Uterus (tissue), 4 donors: ENCODE results near the gene ATF4. TPM values are rescaled to one million over a fixed set of nuclear protein-coding genes. Genes with fewer than 3 reads are reported as not detected.

Experiments
- DNase-seq, 2 donors: peaks; one replicate each; pipeline ENCODE4 v3.0.0-alpha.2; 2019 to 2020
- H3K27ac ChIP-seq, 2 donors: fragments of 200-600 bp; sonication (generic); 1 replicate in 1 of 2; 2 replicates in 1 of 2; pipeline ENCODE4 v1.5.1; 2016 to 2018
- H3K27me3 ChIP-seq, 2 donors: fragments of 200-600 bp; sonication (generic); one replicate each; pipeline ENCODE4 v1.5.1; 2018 to 2019; ENCODE audit warnings: control low read depth in 1 of 2
- H3K36me3 ChIP-seq, 2 donors: fragments of 200-600 bp; sonication (generic); one replicate each; pipeline ENCODE4 v1.5.1; 2019; ENCODE audit warnings: control low read depth in 1 of 2
- H3K4me1 ChIP-seq, 2 donors: fragments of 200-600 bp; sonication (generic); one replicate each; pipeline ENCODE4 v1.5.1; 2018 to 2019; ENCODE audit warnings: control low read depth in 1 of 2
- H3K4me3 ChIP-seq, 2 donors: fragments of 200-600 bp; sonication (generic); 1 replicate in 1 of 2; 2 replicates in 1 of 2; pipeline ENCODE4 v1.5.1; 2018 to 2019; ENCODE audit warnings: mild to moderate bottlenecking in 1 of 2
- H3K9me3 ChIP-seq, 2 donors: fragments of 200-600 bp; sonication (generic); one replicate each; pipeline ENCODE4 v1.5.1; 2019; ENCODE audit warnings: control low read depth in 1 of 2
- CTCF ChIP-seq, 4 experiments: fragments of 200-600 bp in 2 of 4; fragments of 450-650 bp in 2 of 4; sonication (generic) in 2 of 4; IDR thresholded peaks; one replicate each; pipeline ENCODE4 v1.5.1; 2016 to 2019; ENCODE audit warnings: antibody characterized with exemption in 4 of 4, mild to moderate bottlenecking in 2 of 4, moderate library complexity in 1 of 4
- POLR2A ChIP-seq, 2 donors: fragments of 450-650 bp; IDR thresholded peaks; one replicate each; pipeline ENCODE4 v1.6.1; 2016; ENCODE audit warnings: antibody characterized with exemption in 2 of 2, mild to moderate bottlenecking in 1 of 2, moderate library complexity in 1 of 2
- intact Hi-C: fragments of 100-400 bp; cut with DNase I; formaldehyde crosslinking; loops from one replicate; pipeline ENCODE4 v1.15.1; 2023; ENCODE audit warnings: low total_unique reads
- total RNA-seq, 4 donors: library from RNA; depleted of rRNA in 3 of 4; stranded (reverse); fragments of >200 nt in 3 of 4; gene quantifications; one replicate each; pipeline versions ENCODE4 v1.1.0 to v1.2.4, GENCODE V29; 2014 to 2023
- donor health status: DM: yes; HTN: yes; CAD: no.

Gene ATF4
- total RNA-seq, 4 donors from 2014 or later, result 105 to 351 (median 293) TPM

- peaks cover 0 to 12% of the 10 kb centered on the region in 2 donors for H3K4me1 ChIP-seq
- H3K36me3 ChIP-seq, result no peaks in the 10 kb centered on the region
- no peak overlapping the region for H3K4me3 ChIP-seq
- H3K27me3 ChIP-seq, result peaks cover 10 to 17% of the 10 kb centered on the region in 2 donors
- intact Hi-C loops, result no loop called here
- TF ChIP-seq CTCF (IDR thresholded peaks at IDR 0.05) (no peak), POLR2A (IDR thresholded peaks at IDR 0.05) (no peak)
- no peaks in the 10 kb centered on the region for H3K9me3 ChIP-seq
- no peak for DNase-seq
- H3K27ac ChIP-seq, result no peak overlapping the region
Measured at GRCh38 chr22:39560127-39560526, 39.8 kb downstream of the ATF4 start.

DNA sequence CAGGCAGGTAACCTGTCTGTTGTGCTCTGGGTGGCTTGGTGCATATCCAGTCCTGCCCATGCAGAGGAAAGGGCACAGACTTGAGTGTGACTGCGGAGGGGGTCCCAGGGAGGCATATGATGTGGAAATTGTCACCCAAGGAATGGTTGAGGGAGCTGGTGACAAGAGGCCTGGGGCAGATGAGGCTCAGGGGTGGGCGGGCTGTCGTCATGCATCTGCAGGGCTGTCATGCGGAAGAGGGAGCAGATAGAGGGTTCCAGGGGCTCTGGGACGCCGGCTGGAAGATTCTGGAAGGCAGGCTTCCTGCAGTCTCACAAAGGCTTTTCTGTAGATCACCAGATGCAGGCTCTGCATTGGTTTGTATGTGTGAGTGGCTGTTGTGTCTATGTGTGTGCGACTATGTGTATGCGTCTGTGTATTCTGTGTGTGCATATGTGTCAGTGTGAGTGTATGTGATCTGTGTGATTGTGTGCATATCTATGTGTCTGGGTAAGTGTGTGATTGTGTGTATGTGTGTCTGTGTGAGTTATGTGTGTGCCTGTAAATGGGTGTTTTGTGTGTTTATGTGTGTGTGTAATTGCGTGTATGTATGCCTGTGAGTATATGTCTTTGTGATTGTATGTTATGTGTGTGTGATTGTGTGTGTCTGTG lies 42.6 kb downstream of the ATF4 start:
- Histone ChIP-seq H3K4me3 (no peak overlapping the region), H3K36me3 (no peaks in the 10 kb centered on the region), H3K9me3 (no peaks in the 10 kb centered on the region), H3K4me1 (peaks cover 0 to 5% of the 10 kb centered on the region in 2 donors), H3K27me3 (no peaks in the 10 kb centered on the region), H3K27ac (no peak overlapping the region)
- no peak for DNase-seq
- intact Hi-C loops, result no loop called here
- no peak for TF ChIP-seq CTCF (IDR thresholded peaks at IDR 0.05)
- no peak for TF ChIP-seq POLR2A (IDR thresholded peaks at IDR 0.05)

DNA sequence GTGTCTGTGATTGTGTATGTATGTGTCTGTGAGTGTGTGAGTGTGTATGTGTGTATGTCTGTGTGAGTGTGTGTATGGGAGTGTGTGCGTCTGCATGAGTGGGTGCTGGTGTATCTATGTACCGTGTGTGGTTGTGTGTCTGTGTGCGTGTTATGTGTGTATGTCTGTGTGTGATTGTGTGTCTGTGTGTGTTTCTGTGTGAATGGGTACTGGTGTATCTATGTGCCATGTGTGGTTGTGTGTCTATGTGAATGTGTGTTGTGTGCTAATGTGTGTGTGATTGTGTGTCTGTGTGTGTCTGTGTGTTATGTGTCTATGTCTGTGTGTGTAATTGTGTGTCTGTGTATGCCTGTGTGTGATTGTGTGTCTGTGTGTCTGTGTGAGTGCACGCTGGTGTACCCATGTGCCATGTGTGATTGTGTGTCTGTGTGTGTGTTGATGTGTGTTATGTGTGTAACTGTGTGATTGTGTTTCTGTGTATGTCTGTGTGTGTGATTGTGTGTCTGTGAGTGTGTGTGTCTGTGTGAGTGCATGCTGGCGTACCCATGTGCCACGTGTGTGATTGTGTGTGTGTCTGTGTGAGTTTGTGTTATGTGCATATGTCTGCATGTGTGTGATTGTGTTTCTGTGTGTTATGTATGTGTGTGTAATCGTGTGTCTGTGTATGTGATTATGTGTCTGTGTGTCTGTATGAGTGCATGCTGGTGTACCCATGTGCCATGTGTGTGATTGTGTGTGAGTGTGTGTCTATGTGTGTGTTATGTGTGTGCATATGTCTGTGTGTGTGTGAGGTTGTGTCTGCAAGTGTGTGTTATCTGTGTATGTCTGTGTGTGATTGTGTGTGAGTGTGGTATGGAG lies 43.4 kb downstream of the ATF4 start:
- Histone ChIP-seq H3K27ac (no peak overlapping the region), H3K9me3 (no peaks in the 10 kb centered on the region), H3K4me1 (no peaks in the 10 kb centered on the region), H3K36me3 (no peaks in the 10 kb centered on the region), H3K4me3 (no peak overlapping the region), H3K27me3 (no peaks in the 10 kb centered on the region)
- intact Hi-C loops, result no loop called here
- TF ChIP-seq POLR2A (IDR thresholded peaks at IDR 0.05) (no peak), CTCF (IDR thresholded peaks at IDR 0.05) (no peak)
- no peak for DNase-seq

- TF ChIP-seq POLR2A (IDR thresholded peaks at IDR 0.05) (no peak), CTCF (IDR thresholded peaks at IDR 0.05) (no peak)
- no peak overlapping the region for H3K4me3 ChIP-seq
- no peaks in the 10 kb centered on the region for H3K36me3 ChIP-seq
- no peak overlapping the region for H3K27ac ChIP-seq
- intact Hi-C loops, result no loop called here
- DNase-seq, result no peak
- no peaks in the 10 kb centered on the region for H3K9me3 ChIP-seq
- H3K4me1 ChIP-seq, result no peaks in the 10 kb centered on the region
- H3K27me3 ChIP-seq, result no peaks in the 10 kb centered on the region
Measured at GRCh38 chr22:39565414-39565944, 45.1 kb downstream of the ATF4 start.
